ENCODE data around the gene MYO1H. TPM values are rescaled to one million over a fixed set of nuclear protein-coding genes. Genes with fewer than 3 reads are reported as not detected.

Gene MYO1H
- total RNA-seq, 4 donors from 2014 or later: not detected

DNA sequence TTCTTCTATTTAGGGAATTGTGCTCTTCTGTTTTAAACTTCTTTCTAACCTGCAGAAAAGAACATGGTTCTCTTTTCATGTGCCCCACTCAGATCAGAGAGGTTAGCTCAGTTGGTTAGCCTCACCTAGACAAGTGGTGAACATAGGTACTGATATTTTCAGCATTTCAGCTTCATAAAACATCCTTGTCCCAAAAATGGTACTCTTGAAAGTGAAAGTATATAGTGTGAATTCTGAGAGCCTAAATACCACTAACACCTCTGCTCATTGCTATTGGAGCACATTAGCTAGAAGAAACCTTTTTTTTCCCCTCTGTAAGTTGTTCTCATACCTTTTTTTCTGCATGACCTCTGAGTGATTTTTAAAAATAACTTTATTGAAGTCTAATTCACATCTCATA, 147.3 kb downstream of the MYO1H start:
- DNase-seq: no peak
- H3K4me3 ChIP-seq: no peak overlapping the region
- H3K9me3 ChIP-seq: no peaks in the 10 kb centered on the region
- no peak for TF ChIP-seq POLR2A (IDR thresholded peaks at IDR 0.05)
- TF ChIP-seq, protein P1, sequence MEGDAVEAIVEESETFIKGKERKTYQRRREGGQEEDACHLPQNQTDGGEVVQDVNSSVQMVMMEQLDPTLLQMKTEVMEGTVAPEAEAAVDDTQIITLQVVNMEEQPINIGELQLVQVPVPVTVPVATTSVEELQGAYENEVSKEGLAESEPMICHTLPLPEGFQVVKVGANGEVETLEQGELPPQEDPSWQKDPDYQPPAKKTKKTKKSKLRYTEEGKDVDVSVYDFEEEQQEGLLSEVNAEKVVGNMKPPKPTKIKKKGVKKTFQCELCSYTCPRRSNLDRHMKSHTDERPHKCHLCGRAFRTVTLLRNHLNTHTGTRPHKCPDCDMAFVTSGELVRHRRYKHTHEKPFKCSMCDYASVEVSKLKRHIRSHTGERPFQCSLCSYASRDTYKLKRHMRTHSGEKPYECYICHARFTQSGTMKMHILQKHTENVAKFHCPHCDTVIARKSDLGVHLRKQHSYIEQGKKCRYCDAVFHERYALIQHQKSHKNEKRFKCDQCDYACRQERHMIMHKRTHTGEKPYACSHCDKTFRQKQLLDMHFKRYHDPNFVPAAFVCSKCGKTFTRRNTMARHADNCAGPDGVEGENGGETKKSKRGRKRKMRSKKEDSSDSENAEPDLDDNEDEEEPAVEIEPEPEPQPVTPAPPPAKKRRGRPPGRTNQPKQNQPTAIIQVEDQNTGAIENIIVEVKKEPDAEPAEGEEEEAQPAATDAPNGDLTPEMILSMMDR (IDR thresholded peaks at IDR 0.05): no peak
- no peak overlapping the region for H3K27ac ChIP-seq
- H3K4me1 ChIP-seq: no peaks in the 10 kb centered on the region
- H3K36me3 ChIP-seq: no peaks in the 10 kb centered on the region
- H3K27me3 ChIP-seq: no peaks in the 10 kb centered on the region
- intact Hi-C loops (cut with DNase I; ENCODE audit: low total_unique reads): no loop called here

DNA sequence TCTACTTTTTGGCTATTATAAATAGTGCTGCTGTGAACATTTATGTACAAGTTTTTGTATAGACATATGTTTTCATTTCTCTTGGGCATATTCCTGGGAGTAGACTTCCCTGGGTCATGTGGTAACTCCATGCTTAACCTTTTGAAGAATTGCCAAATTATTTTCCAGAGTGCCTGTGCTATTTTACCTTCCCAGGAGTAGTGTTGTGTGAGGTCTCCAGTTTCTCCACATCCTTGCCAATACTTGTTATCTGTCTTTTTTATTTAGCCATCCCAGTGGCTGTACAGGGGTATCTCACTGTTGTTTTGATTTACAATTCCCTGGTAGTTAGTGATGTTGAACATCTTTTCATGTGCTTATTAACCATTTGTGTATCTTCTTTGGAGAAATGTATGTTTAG, 148.6 kb downstream of the MYO1H start:
- Histone ChIP-seq H3K4me1 (no peaks in the 10 kb centered on the region), H3K4me3 (no peak overlapping the region), H3K36me3 (no peaks in the 10 kb centered on the region), H3K27ac (no peak overlapping the region), H3K27me3 (no peaks in the 10 kb centered on the region), H3K9me3 (no peaks in the 10 kb centered on the region)
- DNase-seq: no peak
- TF ChIP-seq, protein P1 (IDR thresholded peaks at IDR 0.05): no peak
- no peak for TF ChIP-seq POLR2A (IDR thresholded peaks at IDR 0.05)
- intact Hi-C loops (cut with DNase I; ENCODE audit: low total_unique reads): no loop called here

DNA sequence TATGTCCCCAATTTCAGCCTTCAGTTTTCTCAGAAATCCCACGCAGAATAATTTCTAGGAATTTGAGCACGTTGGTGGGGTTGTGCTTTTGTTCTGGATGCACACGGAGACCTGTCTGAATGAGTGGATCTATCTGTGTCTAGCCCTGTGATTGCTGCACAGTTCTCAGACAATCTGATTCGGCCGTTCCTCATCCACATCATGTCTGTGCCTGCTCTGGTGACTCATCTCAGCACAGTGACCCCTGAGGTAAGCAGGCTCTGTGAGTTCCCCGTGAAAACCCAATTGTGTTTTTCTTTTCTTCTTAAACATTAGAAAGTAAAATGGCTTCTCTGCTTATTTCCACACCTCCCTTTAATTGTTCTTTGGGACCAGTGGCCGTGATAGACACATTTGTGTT, 150.0 kb downstream of the MYO1H start:
- H3K4me1 ChIP-seq: no peaks in the 10 kb centered on the region
- H3K27me3 ChIP-seq: no peaks in the 10 kb centered on the region
- H3K27ac ChIP-seq: no peak overlapping the region
- no peaks in the 10 kb centered on the region for H3K36me3 ChIP-seq
- intact Hi-C loops (cut with DNase I; ENCODE audit: low total_unique reads): no loop called here
- no peak for TF ChIP-seq POLR2A (IDR thresholded peaks at IDR 0.05)
- TF ChIP-seq, protein P1 (IDR thresholded peaks at IDR 0.05): no peak
- H3K9me3 ChIP-seq: no peaks in the 10 kb centered on the region
- no peak for DNase-seq
- no peak overlapping the region for H3K4me3 ChIP-seq

Other genes starting within 250 kb of the MYO1H start
- 100 to 1,000 TPM in 2 of 4 donors, 10 to 100 TPM in 2; 22.0 to 137 (median 97.2) TPM for gene ACACB, start 231.3 kb upstream of the MYO1H start, total RNA-seq
- gene FOXN4, start 38.6 kb upstream of the MYO1H start, total RNA-seq: not detected
- 10 to 100 TPM; 38.2 to 88.4 (median 63.6) TPM for gene KCTD10, start 129.4 kb downstream of the MYO1H start, total RNA-seq
- gene UBE3B, start 129.7 kb downstream of the MYO1H start, total RNA-seq: 10 to 100 TPM; 14.7 to 64.2 (median 30.7) TPM
- gene MMAB, start 225.6 kb downstream of the MYO1H start, total RNA-seq: 100 to 1,000 TPM in 1 of 4 donors, 10 to 100 TPM in 3; 15.0 to 234 (median 21.5) TPM
- gene MVK, start 225.9 kb downstream of the MYO1H start, total RNA-seq: 10 to 100 TPM in 2 of 4 donors, 1 to 10 TPM in 1, under 1 TPM in 1; 0.26 to 17.1 (median 11.4) TPM

Data from uterus (tissue), 4 donors.